NCI-H2107 treated with DMSO at 0.1 percent for 48 hours (cell line): ENCODE results near the gene OR13A1.
"Not testable (repeated sequence)": the region's sequence is repeated elsewhere in the genome, so short reads cannot be mapped to it uniquely, and the experiment has no call there.

Experiments used
- DNase-seq: peaks from one replicate; lab custom pipeline; 2025; ENCODE audit not compliant: unreplicated experiment; lab: John Stamatoyannopoulos, UW

The OR13A1 gene

DNA sequence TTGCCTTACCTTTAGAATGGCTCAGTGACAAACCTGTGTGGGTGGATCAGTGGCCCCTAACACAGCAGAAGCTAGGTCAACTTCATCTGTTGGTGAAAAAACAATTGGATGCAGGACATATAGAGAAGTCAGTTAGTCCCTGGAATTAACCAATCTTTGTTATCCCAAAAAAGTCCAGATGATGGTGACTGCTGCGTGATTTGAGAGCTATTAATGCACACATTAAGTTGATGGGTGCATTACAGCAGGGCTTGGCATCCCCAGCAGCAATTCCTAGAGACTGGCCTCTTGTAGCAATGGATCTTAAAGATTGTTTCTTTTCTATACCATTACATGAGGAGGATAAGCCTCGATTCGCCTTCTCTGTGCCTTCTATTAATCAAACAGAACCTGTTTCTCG lies 33.3 kb downstream of the OR13A1 start:
- DNase-seq, result no peak

DNA sequence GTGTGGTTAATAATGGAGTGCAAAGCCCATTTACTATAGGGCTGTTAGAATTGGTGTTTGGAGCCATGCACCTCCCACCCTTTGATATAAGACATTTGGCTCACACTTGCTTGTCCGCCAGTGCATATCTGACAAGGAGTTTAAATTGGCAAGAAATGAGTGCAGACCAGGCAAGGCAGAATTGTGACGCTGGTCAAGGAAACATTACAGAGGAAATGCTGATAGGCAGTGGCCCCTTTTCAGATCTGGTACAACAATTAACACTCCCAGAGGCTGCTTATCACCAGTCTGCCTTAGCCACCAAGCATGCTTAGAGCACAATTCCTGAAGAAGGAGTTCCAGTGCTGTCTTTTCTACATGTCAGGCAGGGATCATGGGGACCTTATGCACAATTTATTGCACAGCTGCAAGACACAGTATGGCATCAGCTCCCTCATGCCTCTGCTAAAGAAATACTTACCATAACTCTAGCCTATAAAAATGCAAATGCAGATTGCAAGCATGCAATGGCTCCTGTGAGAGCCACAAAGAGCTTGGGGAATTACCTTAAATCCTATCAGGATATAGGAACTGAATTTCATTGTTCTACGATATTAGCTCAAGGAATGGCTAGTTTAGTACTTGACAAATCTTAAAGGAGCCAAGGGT lies 35.2 kb downstream of the OR13A1 start:
- DNase-seq, result no peak

DNA sequence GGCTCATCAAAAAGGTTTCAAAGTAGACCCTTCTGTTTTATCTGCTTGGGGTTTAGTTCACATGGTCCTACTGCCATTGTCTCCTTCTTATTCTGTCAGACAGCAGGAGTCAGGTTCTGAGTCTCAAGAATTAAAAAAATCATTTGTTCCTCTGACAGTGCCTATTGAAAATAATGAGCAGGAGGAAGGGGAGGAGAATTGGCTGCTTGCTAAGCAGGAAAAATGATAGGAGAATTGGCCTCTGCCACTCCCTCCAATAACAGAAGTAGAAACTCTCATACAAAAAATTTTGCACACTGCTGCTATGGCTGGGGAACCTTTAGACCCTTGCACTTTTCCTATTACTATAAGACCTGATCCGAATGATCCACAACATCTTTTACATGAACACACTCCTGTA lies 35.7 kb downstream of the OR13A1 start:
- DNase-seq, result no peak

DNA sequence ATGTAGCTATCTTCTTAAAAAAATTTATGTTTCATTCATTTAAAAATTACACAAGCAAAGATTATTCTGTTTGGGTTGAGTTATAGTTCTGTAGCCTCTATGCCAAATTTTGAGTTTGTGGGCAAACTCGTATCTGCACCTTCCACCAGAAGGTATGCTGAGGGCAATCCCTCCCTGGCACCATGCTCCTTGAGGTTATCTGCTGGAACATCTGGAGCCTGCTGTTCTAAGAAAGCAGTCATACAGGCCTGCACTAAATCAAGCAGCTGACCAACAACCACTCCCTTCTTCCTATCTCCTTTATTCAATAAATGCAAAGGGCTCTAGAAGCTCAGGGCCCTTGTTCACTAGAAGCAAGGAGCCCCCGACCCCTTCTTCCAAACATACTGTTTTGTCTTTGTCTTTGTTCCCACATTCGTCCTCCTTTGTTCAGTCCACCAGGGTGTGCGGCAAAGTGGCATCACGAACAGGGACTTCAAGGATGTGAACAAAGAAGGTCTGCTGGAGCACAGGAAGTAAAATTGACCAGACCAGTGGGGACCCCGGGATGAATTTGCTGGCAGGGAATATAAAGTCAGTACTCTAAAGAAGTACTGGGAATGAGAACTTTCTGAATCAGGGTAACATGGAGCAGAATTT lies 36.4 kb downstream of the OR13A1 start:
- no peak for DNase-seq

DNA sequence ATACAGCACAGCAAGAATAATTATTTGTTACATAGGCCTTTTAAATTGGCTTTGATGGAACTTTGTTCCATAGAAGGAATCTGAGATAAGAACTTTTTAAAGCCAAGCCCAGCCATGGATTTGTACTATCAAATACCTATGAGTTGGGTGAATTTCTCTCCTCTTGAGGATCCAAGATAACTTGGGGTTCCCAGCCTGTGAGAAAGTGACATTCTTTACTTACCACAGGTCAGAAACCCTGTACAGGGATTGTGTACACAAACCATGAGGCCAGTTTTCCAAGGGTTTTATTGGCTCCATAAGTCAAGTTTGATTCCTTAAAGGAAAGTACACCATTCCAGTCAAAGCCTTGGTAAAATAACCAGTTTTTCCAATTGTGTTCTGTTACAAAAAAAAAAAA lies 39.3 kb downstream of the OR13A1 start:
- DNase-seq, result not testable (repeated sequence)

DNA sequence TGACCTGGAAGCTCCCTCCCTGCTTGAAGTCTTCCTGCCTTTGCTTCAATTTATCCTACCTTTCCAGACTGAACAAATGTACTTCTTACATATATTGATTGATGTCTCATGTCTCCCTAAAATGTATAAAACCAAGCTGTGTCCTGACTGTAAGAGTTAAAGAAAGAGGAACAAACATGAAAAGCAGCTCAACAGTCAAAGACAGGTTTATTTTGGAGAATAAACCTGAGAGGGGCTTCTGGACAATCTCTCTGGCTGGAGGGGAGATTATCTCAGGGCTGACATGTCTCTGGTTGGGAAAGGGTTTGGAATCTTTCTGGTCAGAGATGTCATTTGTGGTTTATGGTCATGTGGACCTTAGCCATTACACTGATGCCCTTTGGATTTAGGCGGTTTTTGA lies 41.0 kb downstream of the OR13A1 start:
- DNase-seq, result no peak

DNA sequence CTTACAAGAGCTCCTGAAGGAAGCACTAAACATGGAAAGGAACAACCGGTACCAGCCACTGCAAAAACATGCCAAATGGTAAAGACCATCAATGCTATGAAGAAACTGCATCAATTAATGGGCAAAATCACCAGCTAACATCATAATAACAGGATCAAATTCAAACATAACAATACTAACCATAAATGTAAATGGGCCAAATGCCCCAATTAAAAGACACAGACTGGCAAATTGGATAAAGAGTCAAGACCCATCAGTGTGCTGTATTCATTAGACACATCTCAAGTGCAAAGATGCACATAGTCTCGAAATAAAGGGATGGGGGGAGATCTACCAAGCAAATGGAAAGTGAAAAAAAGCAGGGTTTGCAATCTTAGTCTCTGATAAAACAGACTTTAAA lies 47.6 kb downstream of the OR13A1 start:
- DNase-seq, result not testable (repeated sequence)

DNA sequence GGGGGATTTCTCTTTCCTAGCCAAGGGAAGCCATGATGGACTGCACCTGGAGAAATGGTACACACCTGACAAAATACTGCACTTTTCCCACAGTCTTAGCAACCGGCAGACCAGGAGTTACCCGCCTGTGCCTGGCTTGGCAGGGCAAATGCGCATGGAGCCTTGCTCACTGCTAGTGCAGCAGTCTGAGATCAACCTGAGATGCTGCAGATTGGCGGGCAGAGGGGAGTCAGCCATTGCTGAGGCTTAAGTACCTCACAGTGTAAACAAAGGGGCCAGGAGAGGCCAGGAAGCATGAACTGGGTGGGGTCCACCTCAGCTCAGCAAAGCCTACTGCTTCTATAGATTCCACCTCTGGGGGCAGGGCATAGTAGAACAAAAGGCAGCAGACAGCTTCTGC lies 49.4 kb downstream of the OR13A1 start:
- no peak for DNase-seq

DNA sequence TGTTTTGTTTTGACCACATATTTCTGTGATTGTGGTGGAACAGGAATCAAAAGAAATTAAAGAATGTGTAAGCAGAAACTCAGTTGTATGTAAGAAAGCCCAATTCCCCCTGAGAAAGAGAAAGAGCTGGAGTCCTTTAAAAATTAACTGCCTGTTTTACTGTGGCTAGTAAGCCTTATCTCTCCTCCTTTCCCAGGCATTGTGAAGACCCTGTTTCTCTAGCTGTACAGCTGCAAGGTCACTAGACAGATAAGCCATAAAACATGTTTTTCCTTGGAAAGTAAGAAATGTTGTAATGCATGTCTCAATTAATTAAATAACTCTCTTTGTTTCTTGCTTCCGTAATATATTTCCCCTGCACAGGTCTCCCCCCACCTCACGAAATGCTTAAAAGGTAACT lies 53.5 kb downstream of the OR13A1 start:
- no peak for DNase-seq

DNA sequence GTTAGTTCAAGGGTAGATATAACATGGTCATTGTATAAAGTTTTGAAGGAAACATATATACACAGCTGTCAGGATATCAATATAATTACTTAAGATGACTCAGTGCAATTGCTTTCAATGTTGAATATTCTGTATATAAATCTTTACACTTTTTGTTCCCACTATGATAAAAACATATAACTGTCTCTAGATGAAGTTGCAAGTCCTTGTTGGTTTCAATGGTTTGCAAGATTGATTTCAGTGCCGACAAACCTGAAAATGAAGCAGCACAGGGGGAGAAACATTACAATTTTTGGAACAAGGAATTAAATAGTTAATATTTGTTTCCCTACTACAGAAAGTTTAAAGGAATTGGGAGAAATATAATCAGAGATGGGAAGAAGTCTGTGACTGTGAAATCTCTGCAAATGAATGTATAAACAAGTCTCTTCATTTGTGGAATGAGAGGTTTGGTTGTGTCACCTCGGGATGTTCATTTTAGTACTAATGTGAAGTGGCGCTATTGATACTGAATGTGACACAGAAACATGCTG lies 54.1 kb downstream of the OR13A1 start:
- DNase-seq, result no peak

DNA sequence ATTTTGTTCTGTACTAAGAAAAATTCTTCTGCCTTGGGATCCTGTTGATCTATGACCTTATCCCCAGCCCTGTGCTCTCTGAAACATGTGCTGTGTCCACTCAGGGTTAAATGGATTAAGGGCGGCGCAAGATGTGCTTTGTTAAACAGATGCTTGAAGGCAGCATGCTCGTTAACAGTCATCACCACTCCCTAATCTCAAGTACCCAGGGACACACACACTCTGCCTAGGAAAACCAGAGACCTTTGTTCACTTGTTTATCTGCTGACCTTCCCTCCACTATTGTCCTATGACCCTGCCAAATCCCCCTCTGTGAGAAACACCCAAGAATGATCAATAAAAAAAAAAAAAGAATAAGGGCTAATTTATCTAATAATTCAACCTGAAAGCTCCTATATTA lies 54.8 kb downstream of the OR13A1 start:
- not testable (repeated sequence) for DNase-seq

DNA sequence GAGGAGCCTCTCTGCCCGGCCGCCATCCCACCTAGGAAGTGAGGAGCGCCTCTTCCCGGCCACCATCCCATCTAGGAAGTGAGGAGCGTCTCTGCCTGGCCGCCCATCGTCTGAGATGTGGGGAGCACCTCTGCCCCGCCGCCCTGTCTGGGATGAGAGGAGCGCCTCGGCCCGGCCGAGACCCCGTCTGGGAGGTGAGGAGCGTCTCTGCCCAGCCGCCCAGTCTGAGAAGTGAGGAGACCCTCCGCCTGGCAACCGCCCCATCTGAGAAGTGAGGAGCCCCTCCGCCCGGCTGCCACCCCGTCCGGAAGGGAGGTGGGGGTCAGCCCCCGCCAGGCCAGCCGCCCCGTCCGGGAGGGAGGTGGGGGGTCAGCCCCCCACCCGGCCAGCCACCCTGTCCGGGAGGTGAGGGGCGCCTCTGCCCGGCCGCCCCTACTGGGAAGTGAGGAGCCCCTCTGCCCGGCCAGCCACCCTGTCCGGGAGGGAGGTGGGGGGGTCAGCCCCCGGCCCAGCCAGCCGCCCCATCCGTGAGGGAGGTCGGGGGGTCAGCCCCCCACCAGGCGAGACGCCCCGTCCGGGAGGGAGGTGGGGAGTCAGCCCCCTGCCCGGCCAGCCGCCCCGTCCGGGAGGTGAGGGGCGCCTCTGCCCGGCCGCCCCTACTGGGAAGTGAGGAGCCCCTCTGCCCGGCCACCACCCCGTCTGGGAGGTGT lies 55.5 kb downstream of the OR13A1 start:
- DNase-seq, result not testable (repeated sequence)

DNA sequence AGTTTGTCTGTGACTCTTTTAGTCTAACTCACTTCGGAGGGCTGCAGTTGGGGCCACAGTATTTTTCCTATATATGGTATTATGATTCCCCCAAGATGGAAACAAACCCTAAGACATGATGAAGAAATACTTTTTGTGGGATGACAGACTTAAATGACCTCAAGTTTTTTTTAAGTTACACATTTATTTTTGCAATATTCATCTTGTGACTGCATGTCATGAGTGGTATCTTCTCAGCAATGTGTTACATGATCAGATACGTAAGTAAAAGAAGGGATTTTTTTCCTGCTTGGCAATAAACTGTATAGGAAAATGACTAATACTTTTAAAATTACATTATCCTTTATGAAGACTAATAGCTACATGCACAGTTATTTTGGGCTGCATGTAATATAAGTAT lies 57.8 kb downstream of the OR13A1 start:
- no peak for DNase-seq

DNA sequence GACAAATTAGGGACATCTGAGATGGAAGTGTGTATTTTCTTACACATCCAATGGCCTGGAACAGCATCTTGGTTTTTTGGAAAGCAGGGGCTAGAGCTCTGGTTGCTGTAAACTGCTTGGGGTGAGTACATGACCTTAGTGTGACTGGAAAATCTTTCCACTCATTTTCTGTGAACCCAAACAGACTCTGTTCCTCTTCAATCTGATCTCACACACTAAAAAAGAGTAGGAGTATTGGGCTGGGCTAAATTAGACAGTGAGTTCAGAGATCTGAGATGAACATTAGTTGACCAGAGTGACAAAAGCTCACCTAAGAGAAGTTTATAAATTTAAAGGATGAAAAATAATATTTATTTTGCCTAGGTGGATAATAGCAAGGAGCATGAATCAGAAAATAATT lies 59.2 kb downstream of the OR13A1 start:
- no peak for DNase-seq

DNA sequence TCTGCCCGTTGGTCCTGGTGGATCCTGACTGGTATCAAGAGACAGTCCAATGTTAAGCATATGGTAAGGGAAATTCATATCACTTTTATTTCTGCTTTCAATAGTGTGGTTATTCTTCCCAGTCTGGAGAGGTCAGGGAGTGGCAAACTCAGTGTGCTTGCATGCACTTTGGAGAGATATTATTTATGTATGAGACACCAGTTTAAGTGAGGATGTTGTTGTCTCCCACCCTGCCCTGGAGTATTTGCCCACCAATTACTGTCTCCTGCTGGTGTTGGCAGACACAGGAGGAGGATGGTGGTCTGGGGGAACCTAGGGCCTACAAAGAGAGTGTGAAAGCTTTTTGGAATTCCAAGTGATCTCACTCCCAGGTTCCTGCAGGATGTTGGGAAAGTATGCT lies 59.7 kb downstream of the OR13A1 start:
- no peak for DNase-seq

DNA sequence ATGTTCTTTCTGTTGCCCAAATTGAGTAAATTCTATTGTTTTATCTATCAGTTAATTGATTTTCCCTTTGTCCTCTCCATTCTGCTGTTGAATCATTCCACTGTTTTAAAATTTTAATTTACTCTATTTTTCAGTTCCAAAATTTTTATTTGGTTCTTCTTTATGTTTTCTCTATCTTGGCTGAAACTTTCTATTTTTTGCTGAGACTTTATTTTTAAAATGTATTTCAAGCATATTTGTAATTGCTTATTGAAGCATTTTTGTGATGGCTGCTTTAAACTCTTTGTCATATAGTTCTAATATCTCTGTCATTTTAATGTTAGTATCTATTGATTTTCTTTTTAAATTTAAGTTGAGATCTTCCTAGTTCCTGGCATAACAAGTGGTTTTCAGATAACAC lies 60.5 kb downstream of the OR13A1 start:
- DNase-seq, result no peak

DNA sequence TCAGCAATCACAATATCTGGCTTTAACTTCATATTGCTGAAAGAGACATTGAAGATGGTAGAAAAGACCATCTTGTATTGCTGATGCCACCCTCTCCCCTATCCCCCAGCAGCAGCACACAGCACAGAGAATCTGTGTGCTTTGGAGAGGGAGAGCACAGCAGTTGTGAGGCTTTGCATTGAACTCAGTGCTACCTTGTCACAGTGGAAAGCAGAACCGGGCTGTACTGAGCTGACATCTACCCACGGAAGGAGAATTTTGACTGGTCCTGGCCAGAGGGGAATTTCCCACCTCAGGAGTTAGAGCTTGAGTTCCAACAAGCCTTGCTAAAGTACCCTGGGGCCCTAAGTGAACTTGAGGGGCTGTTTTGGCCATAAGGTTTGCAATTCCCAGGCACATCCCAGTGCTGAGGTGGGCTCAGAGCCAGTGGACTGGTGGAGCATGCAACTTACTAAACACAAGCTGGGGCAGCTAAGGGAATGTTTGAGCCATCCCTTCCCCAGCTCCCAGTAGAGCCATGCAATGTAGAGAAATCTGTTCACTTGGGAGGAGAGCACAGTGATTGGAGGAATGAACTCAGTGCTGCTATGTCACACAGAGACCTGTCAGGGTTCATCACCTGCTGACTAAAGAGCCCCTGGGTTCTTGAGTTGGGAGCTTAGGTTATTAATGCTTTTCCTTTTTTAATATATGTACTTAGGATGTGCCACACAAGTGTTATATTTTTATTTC lies 62.1 kb downstream of the OR13A1 start:
- DNase-seq, result no peak
